HepG2 (cell line): ENCODE measurements around the gene ASIC2. TPM values are rescaled to one million over a fixed set of nuclear protein-coding genes. Genes with fewer than 3 reads are reported as not detected.

ENCODE experiments used
- ATAC-seq: fragments of 200-7000 bp; cut with Tn5 transposase; 3 replicates; pipeline ENCODE4 v1.9.1; 2020; ENCODE audit warnings: mild to moderate bottlenecking, moderate library complexity
- BruUV-seq: library from RNA; stranded (reverse); fragments of 400-500 nt; replicated peaks from 2 replicates; lab custom pipeline; 2021; lab: Mats Ljungman, UMichigan
- CTCF ChIA-PET: fragments of 300-600 bp; formaldehyde crosslinking; extraction: SDS; loops from one replicate; lab custom pipeline; 2021; ENCODE audit warnings: low total read pairs, inconsistent platforms, low intra/inter-chr PET ratio; lab: Yijun Ruan, JAX
- POLR2A ChIA-PET: fragments of 350-600 bp; sonication (Branson Sonifier 250); formaldehyde crosslinking; loops from one replicate; lab custom pipeline; 2020; ENCODE audit warnings: antibody characterized with exemption, inconsistent platforms; lab: Yijun Ruan, JAX
- DNase-seq: peaks from one replicate; pipeline ENCODE4 v3.0.0-alpha.2; 2015; ENCODE audit warnings: low spot score
- FAIRE-seq: peaks from 3 replicates; lab custom pipeline; 2011; peaks lifted over from hg19 to GRCh38; lab: Jason Lieb, UNC
- H2AFZ ChIP-seq: one replicate; pipeline ENCODE4 v1.6.1; 2011; ENCODE audit warnings: low read length, inconsistent platforms
- H3K27ac ChIP-seq: fragments of 300-600 bp; 3 replicates; pipeline ENCODE4 v1.8.0; 2011; ENCODE audit warnings: mixed run types, mild to moderate bottlenecking, mixed read lengths, low read length, inconsistent platforms; ENCODE audit not compliant: insufficient read depth; ENCODE audit errors: extremely low read length
- H3K27me3 ChIP-seq, 2 experiments: fragments of 200-600 bp in 1 of 2; 2 replicates in 1 of 2; 3 replicates in 1 of 2; pipeline versions ENCODE4 v1.6.0 to v1.8.0; 2011; ENCODE audit warnings: low read length in 2 of 2, mild to moderate bottlenecking in 2 of 2, moderate library complexity in 2 of 2, inconsistent platforms in 1 of 2; ENCODE audit not compliant: insufficient read depth in 2 of 2, control insufficient read depth in 1 of 2
- H3K36me3 ChIP-seq, 2 experiments: fragments of 200-600 bp in 1 of 2; replicated peaks in 1 of 2; 2 replicates in 1 of 2; 3 replicates in 1 of 2; pipeline versions ENCODE4 v1.5.1 to v1.8.0; 2011; ENCODE audit warnings: low read length in 2 of 2, inconsistent platforms in 1 of 2; ENCODE audit not compliant: insufficient read depth in 2 of 2, control insufficient read depth in 1 of 2
- H3K4me1 ChIP-seq: 2 replicates; pipeline ENCODE4 v1.5.1; 2012; ENCODE audit warnings: low read length, inconsistent platforms; ENCODE audit not compliant: insufficient read depth
- H3K4me2 ChIP-seq: 2 replicates; pipeline ENCODE4 v1.6.0; 2011; ENCODE audit warnings: low read depth, low read length, inconsistent platforms
- H3K4me3 ChIP-seq, 3 experiments: fragments of 200-600 bp in 1 of 3; sonication (generic), shearing (Covaris generic) in 1 of 3; replicated peaks in 1 of 3; 2 replicates each; pipeline ENCODE4 v1.5.1; 2011 to 2016; ENCODE audit warnings: low read length in 3 of 3, inconsistent platforms in 2 of 3, low read depth in 2 of 3, mild to moderate bottlenecking in 2 of 3, control low read depth in 1 of 3, mixed read lengths in 1 of 3; ENCODE audit not compliant: insufficient read depth in 1 of 3
- H3K79me2 ChIP-seq: one replicate; pipeline ENCODE4 v1.6.1; 2011; ENCODE audit warnings: low read length, inconsistent platforms; ENCODE audit not compliant: insufficient read depth
- H3K9ac ChIP-seq: 2 replicates; pipeline ENCODE4 v1.6.0; 2011; ENCODE audit warnings: mild to moderate bottlenecking, low read depth, low read length, inconsistent platforms; ENCODE audit not compliant: insufficient read depth
- H3K9me3 ChIP-seq: 2 replicates; pipeline ENCODE4 v1.5.1; 2012; ENCODE audit warnings: mild to moderate bottlenecking, low read length
- H4K20me1 ChIP-seq: 2 replicates; pipeline ENCODE4 v1.6.0; 2011; ENCODE audit warnings: inconsistent platforms, mild to moderate bottlenecking, low read length, moderate library complexity; ENCODE audit not compliant: insufficient read depth
- EHMT2 ChIP-seq: fragments of 200-600 bp; sonication (generic); IDR thresholded peaks from 2 replicates; pipeline ENCODE4 v1.7.0; 2017; ENCODE audit warnings: antibody characterized with exemption, low read depth, low read length, borderline replicate concordance
- KLF11 ChIP-seq: IDR thresholded peaks from 2 replicates; pipeline ENCODE4 v1.6.1; 2016; ENCODE audit warnings: missing compliant biosample characterization
- MIER2 ChIP-seq: IDR thresholded peaks from 2 replicates; pipeline ENCODE4 v1.6.1; 2016; ENCODE audit warnings: missing biosample characterization, missing genetic modification reagents
- TCF7 ChIP-seq: sonication (generic); IDR thresholded peaks from 2 replicates; pipeline ENCODE4 v1.6.1; 2016; ENCODE audit warnings: antibody characterized with exemption, low read depth
- WIZ ChIP-seq: sonication (generic); formaldehyde crosslinking; IDR thresholded peaks from 2 replicates; pipeline ENCODE4 v1.5.1; 2020; ENCODE audit warnings: mild to moderate bottlenecking, missing genetic modification reagents
- WGBS: methylation state at CpG from one replicate; pipeline ENCODE4 v1.1.6; 2017; ENCODE audit warnings: low lambda C conversion rate; 5-methylcytosine and 5-hydroxymethylcytosine counted together
- in situ Hi-C: cut with HindIII; loops from 2 replicates; pipeline ENCODE4 v1.10.0; 2017; ENCODE audit warnings: low pct_unique_long_range_greater_than_20kb; ENCODE audit not compliant: extremely low pct_ligation_motif_present
- intact Hi-C: fragments of 100-400 bp; cut with micrococcal nuclease; formaldehyde crosslinking; loops from one replicate; pipeline ENCODE4 v1.10.0; 2022; ENCODE audit not compliant: unreplicated experiment
- polyA plus RNA-seq, 8 experiments: library from polyadenylated mRNA; depleted of rRNA in 3 of 8; stranded (reverse) in 7 of 8; unstranded in 1 of 8; fragments of >200 nt; fragmentation: Illumina TruSeq in 4 of 8; extraction: Trizol in 4 of 8; gene quantifications; 2 replicates each; pipeline versions ENCODE4 v1.2.1 to v1.2.3, GENCODE V29; 2011 to 2016; ENCODE audit warnings: low read depth in 4 of 8, missing spikeins in 1 of 8, mixed read lengths in 1 of 8; ENCODE audit not compliant: insufficient read depth in 1 of 8
- total RNA-seq, 5 experiments: library from RNA; depleted of rRNA; stranded (reverse); fragments of >200 nt; fragmentation: Illumina TruSeq; extraction: Trizol; gene quantifications; 2 replicates each; pipeline ENCODE4 v1.2.3, GENCODE V29; 2016; ENCODE audit warnings: low read depth in 1 of 5
- TF ChIP-seq, protein P1 (sequence below), 2 experiments: IDR thresholded peaks; 2 replicates each; pipeline ENCODE4 v1.6.1; 2011 to 2012; ENCODE audit warnings: low read length in 2 of 2, borderline replicate concordance in 1 of 2, low read depth in 1 of 2, mild to moderate bottlenecking in 1 of 2, moderate library complexity in 1 of 2

Gene ASIC2
- total and polyA plus RNA-seq, 2 of the 13 experiments (the other 11 are each of a cell fraction or from before 2014, with no cell fraction given) = not detected

DNA sequence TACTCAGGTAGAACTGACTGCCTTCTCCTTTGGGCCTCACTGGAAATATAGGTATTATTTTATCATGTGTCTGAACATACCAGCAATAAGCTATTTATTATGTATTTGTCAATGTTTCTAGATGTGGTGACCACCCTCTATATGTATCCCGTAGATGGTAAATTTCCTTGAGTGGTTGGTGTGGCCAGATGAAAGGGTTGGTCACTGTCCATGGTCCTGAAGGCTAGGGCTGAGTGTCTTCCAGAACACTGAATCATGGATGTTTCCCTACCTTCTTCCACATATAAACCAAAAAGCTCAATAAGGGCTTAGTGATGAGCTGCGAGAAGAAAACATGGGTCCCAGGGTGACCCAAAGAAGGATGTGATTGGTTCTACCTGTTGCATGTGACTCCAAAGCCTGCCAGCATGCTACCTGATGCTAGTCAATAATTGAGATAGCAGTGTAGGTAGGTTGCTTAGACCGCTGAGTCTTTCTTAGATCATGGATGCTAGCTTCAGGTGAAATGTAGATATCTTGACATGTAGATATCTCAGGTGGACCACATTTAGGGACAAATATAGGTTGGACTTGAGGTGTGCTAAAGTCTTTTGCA lies 150.3 kb downstream of the ASIC2 start:
- CTCF ChIA-PET = no interaction called here
- H3K27me3 ChIP-seq = no peaks in the 10 kb centered on the region
- H3K4me1 ChIP-seq = no peaks in the 10 kb centered on the region
- DNase-seq (no peak), FAIRE-seq (no peak), ATAC-seq (no peak)
- H3K4me2 ChIP-seq = no peak overlapping the region
- no peaks in the 10 kb centered on the region for H3K9me3 ChIP-seq
- no peak overlapping the region for H3K27ac ChIP-seq
- TF ChIP-seq TCF7 = peak; percentile 30; the same call in 1 of the 2 replicates
- peak; percentile 88; the same call in 1 of the 2 replicates for TF ChIP-seq WIZ (CRISPR knock-in tag)
- TF ChIP-seq MIER2 = peak; percentile 96
- TF ChIP-seq KLF11 (CRISPR knock-in tag) = no peak
- TF ChIP-seq, protein P1, sequence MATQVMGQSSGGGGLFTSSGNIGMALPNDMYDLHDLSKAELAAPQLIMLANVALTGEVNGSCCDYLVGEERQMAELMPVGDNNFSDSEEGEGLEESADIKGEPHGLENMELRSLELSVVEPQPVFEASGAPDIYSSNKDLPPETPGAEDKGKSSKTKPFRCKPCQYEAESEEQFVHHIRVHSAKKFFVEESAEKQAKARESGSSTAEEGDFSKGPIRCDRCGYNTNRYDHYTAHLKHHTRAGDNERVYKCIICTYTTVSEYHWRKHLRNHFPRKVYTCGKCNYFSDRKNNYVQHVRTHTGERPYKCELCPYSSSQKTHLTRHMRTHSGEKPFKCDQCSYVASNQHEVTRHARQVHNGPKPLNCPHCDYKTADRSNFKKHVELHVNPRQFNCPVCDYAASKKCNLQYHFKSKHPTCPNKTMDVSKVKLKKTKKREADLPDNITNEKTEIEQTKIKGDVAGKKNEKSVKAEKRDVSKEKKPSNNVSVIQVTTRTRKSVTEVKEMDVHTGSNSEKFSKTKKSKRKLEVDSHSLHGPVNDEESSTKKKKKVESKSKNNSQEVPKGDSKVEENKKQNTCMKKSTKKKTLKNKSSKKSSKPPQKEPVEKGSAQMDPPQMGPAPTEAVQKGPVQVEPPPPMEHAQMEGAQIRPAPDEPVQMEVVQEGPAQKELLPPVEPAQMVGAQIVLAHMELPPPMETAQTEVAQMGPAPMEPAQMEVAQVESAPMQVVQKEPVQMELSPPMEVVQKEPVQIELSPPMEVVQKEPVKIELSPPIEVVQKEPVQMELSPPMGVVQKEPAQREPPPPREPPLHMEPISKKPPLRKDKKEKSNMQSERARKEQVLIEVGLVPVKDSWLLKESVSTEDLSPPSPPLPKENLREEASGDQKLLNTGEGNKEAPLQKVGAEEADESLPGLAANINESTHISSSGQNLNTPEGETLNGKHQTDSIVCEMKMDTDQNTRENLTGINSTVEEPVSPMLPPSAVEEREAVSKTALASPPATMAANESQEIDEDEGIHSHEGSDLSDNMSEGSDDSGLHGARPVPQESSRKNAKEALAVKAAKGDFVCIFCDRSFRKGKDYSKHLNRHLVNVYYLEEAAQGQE (IDR thresholded peaks at IDR 0.05; ENCODE audit: borderline replicate concordance in 1 of 2, low read depth in 1 of 2, low read length in 2 of 2) = peak; percentile 70 to 94
- peak; percentile 96 for TF ChIP-seq EHMT2
- 8% methylated on average over 3 of the region's 3 CpGs for WGBS
- in situ Hi-C loops = no loop called here
- no peaks in the 10 kb centered on the region for H3K79me2 ChIP-seq
- H3K9ac ChIP-seq = no peak overlapping the region
- POLR2A ChIA-PET = no interaction called here
- H3K4me3 ChIP-seq = no peak overlapping the region
- H4K20me1 ChIP-seq = no peaks in the 10 kb centered on the region
- no peaks in the 10 kb centered on the region for H3K36me3 ChIP-seq
- intact Hi-C loops = no loop called here
- H2AFZ ChIP-seq = no peak overlapping the region
- no TSS peak for BruUV-seq
